K562 (cell line): ENCODE measurements around the gene GRIA4. TPM values are rescaled to one million over a fixed set of nuclear protein-coding genes. Genes with fewer than 3 reads are reported as not detected.
"Not testable (repeated sequence)": the region's sequence is repeated elsewhere in the genome, so short reads cannot be mapped to it uniquely, and the experiment has no call there.

ENCODE experiments used
- ATAC-seq: fragments of 200-7000 bp; cut with Tn5 transposase; 3 replicates; pipeline ENCODE4 v1.9.1; 2020; ENCODE audit warnings: moderate library complexity
- BruUV-seq: library from RNA; stranded (reverse); fragments of 400-500 nt; replicated peaks from 2 replicates; lab custom pipeline; 2021; lab: Mats Ljungman, UMichigan
- CTCF ChIA-PET: fragments of 300-600 bp; formaldehyde crosslinking; extraction: SDS; loops from one replicate; lab custom pipeline; 2021; ENCODE audit warnings: low intra/inter-chr PET ratio; lab: Yijun Ruan, JAX
- POLR2A ChIA-PET: fragments of 300-600, 350-650 bp; sonication (Branson Sonifier 250); formaldehyde crosslinking; extraction: SDS; loops from one replicate; lab custom pipeline; 2021; ENCODE audit warnings: antibody characterized with exemption, inconsistent platforms; lab: Yijun Ruan, JAX
- DNase-seq, 4 experiments: peaks; one replicate each; pipeline versions ENCODE4 v3.0.0 to v3.0.0-alpha.2; 2011 to 2018; ENCODE audit warnings: low spot score in 3 of 4, mixed read lengths in 3 of 4; ENCODE audit errors: extremely low read depth in 1 of 4
- FAIRE-seq: peaks from 2 replicates; lab custom pipeline; 2011; peaks lifted over from hg19 to GRCh38; lab: Jason Lieb, UNC
- H2AFZ ChIP-seq: 2 replicates; pipeline ENCODE4 v1.6.0; 2011; ENCODE audit warnings: low read depth, low read length, control low read depth, inconsistent platforms
- H3K27ac ChIP-seq: fragments of 200-600 bp; 3 replicates; pipeline ENCODE4 v1.8.0; 2011; ENCODE audit warnings: low read depth, mild to moderate bottlenecking, control low read depth, inconsistent platforms, low read length, moderate library complexity, mixed read lengths; ENCODE audit errors: extremely low read depth
- H3K27me3 ChIP-seq, 2 experiments: fragments of 300-600 bp in 1 of 2; 2 replicates in 1 of 2; 3 replicates in 1 of 2; pipeline versions ENCODE4 v1.6.0 to v1.8.0; 2011; ENCODE audit warnings: inconsistent platforms in 2 of 2, low read length in 2 of 2, mild to moderate bottlenecking in 1 of 2, mixed read lengths in 1 of 2, moderate library complexity in 1 of 2; ENCODE audit not compliant: control insufficient read depth in 2 of 2, insufficient read depth in 2 of 2
- H3K36me3 ChIP-seq: fragments of 300-600 bp; 3 replicates; pipeline ENCODE4 v1.8.0; 2011; ENCODE audit warnings: mild to moderate bottlenecking, low read length, inconsistent platforms; ENCODE audit not compliant: control insufficient read depth, insufficient read depth
- H3K4me1 ChIP-seq, 2 experiments: fragments of 200-600 bp in 1 of 2; replicated peaks in 1 of 2; 2 replicates in 1 of 2; 3 replicates in 1 of 2; pipeline versions ENCODE4 v1.5.1 to v1.8.0; 2011; ENCODE audit warnings: inconsistent platforms in 2 of 2, low read length in 2 of 2, mild to moderate bottlenecking in 1 of 2, mixed read lengths in 1 of 2, moderate library complexity in 1 of 2; ENCODE audit not compliant: control insufficient read depth in 2 of 2, insufficient read depth in 2 of 2
- H3K4me2 ChIP-seq: 2 replicates; pipeline ENCODE4 v1.6.1; 2011; ENCODE audit warnings: low read length, control low read depth, inconsistent platforms, mixed read lengths; ENCODE audit not compliant: insufficient read depth
- H3K4me3 ChIP-seq: fragments of 200-600 bp; sonication (generic), shearing (Covaris generic); 2 replicates; pipeline ENCODE4 v1.5.1; 2016; ENCODE audit warnings: control low read depth, inconsistent platforms
- H3K79me2 ChIP-seq: fragments of 200-600 bp; 3 replicates; pipeline ENCODE4 v1.8.0; 2011; ENCODE audit warnings: low read length, inconsistent platforms; ENCODE audit not compliant: control insufficient read depth, insufficient read depth
- H3K9ac ChIP-seq, 2 experiments: 2 replicates each; pipeline versions ENCODE4 v1.6.0 to v1.6.1; 2011; ENCODE audit warnings: low read depth in 2 of 2, low read length in 2 of 2, control low read depth in 1 of 2, inconsistent platforms in 1 of 2, mild to moderate bottlenecking in 1 of 2, mixed read lengths in 1 of 2; ENCODE audit not compliant: insufficient read depth in 1 of 2
- H3K9me1 ChIP-seq: one replicate; pipeline ENCODE4 v1.6.0; 2011; ENCODE audit warnings: inconsistent platforms, mild to moderate bottlenecking, low read length, moderate library complexity; ENCODE audit not compliant: control insufficient read depth, insufficient read depth
- H3K9me3 ChIP-seq: replicated peaks from 2 replicates; pipeline ENCODE4 v1.5.1; 2011; ENCODE audit warnings: low read depth, low read length, inconsistent platforms; ENCODE audit not compliant: control insufficient read depth, insufficient read depth
- H4K20me1 ChIP-seq: replicated peaks from 2 replicates; pipeline ENCODE4 v1.6.1; 2011; ENCODE audit warnings: low read length, inconsistent platforms, mixed read lengths; ENCODE audit not compliant: control insufficient read depth, insufficient read depth
- STAG1 ChIP-seq: sonication (generic); formaldehyde crosslinking; IDR thresholded peaks from 2 replicates; pipeline ENCODE4 v1.5.0; 2020; ENCODE audit warnings: missing genetic modification reagents, borderline replicate concordance
- TRIM24 ChIP-seq, 2 experiments: fragments of 450-650 bp; IDR thresholded peaks; 2 replicates each; pipeline ENCODE4 v1.6.1; 2016
- WGBS: fragments of 100-300 bp; shearing (Covaris generic); methylation state at CpG from one replicate; pipeline ENCODE4 v1.1.6; 2016; ENCODE audit warnings: low coverage, mixed read lengths; ENCODE audit not compliant: insufficient coverage; ENCODE audit errors: missing lambda C conversion rate; 5-methylcytosine and 5-hydroxymethylcytosine counted together
- in situ Hi-C: fragments of 300-500 bp; cut with MboI; formaldehyde crosslinking; loops from 4 replicates; pipeline ENCODE4 v1.15.0; 2018; ENCODE audit warnings: inconsistent platforms, mixed read lengths
- intact Hi-C: fragments of 100-400 bp; cut with micrococcal nuclease; formaldehyde crosslinking; loops from 2 replicates; pipeline ENCODE4 v1.14.2; 2022
- polyA plus RNA-seq, 8 experiments: library from polyadenylated mRNA; depleted of rRNA in 4 of 8; stranded (reverse) in 5 of 8; unstranded in 3 of 8; fragments of >200 nt; fragmentation: Nextera tagmentation in 2 of 8; fragmentation: Illumina TruSeq in 1 of 8; extraction: Ambion mirVana in 2 of 8; extraction: Trizol in 1 of 8; gene quantifications; 2 replicates each; pipeline versions ENCODE4 v1.2.1 to v1.2.3, GENCODE V29; 2011 to 2014; ENCODE audit warnings: inconsistent platforms in 1 of 8, missing spikeins in 1 of 8
- total RNA-seq, 7 experiments: library from RNA; depleted of rRNA in 6 of 7; stranded (reverse); fragments of >200 nt in 6 of 7; fragmentation: Illumina TruSeq in 2 of 7; extraction: Trizol in 2 of 7; gene quantifications; 2 replicates each; pipeline versions ENCODE4 v1.2.1 to v1.2.3, GENCODE V29; 2011 to 2021; ENCODE audit warnings: low replicate concordance in 1 of 7
- TF ChIP-seq, protein P1 (sequence below): sonication (generic); formaldehyde crosslinking; IDR thresholded peaks from 2 replicates; pipeline ENCODE4 v1.8.1; 2023; ENCODE audit warnings: missing genetic modification reagents, mild to moderate bottlenecking, borderline replicate concordance

GRIA4 gene
- total and polyA plus RNA-seq, 9 of the 15 experiments (the other 6 are each of a cell fraction or from before 2014, with no cell fraction given), result not detected

DNA sequence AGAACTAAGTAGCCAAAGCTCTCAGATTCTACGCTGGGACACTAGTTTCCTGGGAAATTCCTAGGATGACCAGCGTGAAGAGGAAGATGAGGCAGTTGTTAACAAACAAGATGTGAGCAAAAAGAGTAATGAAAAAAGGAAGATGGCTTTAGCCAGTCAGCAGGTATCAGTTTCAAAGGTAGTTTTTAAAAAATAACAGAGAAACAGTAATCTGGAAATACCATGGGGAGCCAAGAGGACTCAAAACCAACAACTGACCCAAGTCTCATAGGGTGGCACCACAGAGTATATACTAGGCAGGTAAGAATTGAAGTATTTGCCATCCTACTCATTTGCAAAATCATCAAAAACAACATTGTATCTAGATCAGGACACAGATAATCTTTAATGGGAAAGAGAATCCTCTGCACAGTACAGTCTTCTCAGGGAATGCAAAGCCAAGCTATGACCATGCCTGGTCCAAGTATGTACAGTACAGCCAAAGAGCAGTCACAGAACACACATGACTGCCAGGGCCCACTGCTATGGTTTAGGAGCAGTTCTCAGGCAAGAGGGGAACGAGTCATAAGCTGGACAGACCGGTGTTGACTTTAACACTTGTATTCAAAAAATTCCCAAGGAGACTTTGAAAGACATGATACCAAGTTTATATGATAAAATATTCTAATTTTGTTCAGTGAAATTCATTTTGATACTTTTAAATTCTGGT lies 391.6 kb downstream of the GRIA4 start (continued):
- TF ChIP-seq, protein P1, sequence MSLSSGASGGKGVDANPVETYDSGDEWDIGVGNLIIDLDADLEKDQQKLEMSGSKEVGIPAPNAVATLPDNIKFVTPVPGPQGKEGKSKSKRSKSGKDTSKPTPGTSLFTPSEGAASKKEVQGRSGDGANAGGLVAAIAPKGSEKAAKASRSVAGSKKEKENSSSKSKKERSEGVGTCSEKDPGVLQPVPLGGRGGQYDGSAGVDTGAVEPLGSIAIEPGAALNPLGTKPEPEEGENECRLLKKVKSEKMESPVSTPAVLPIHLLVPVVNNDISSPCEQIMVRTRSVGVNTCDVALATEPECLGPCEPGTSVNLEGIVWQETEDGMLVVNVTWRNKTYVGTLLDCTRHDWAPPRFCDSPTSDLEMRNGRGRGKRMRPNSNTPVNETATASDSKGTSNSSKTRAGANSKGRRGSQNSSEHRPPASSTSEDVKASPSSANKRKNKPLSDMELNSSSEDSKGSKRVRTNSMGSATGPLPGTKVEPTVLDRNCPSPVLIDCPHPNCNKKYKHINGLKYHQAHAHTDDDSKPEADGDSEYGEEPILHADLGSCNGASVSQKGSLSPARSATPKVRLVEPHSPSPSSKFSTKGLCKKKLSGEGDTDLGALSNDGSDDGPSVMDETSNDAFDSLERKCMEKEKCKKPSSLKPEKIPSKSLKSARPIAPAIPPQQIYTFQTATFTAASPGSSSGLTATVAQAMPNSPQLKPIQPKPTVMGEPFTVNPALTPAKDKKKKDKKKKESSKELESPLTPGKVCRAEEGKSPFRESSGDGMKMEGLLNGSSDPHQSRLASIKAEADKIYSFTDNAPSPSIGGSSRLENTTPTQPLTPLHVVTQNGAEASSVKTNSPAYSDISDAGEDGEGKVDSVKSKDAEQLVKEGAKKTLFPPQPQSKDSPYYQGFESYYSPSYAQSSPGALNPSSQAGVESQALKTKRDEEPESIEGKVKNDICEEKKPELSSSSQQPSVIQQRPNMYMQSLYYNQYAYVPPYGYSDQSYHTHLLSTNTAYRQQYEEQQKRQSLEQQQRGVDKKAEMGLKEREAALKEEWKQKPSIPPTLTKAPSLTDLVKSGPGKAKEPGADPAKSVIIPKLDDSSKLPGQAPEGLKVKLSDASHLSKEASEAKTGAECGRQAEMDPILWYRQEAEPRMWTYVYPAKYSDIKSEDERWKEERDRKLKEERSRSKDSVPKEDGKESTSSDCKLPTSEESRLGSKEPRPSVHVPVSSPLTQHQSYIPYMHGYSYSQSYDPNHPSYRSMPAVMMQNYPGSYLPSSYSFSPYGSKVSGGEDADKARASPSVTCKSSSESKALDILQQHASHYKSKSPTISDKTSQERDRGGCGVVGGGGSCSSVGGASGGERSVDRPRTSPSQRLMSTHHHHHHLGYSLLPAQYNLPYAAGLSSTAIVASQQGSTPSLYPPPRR (CRISPR knock-in tag), result no peak
- TF ChIP-seq STAG1 (CRISPR knock-in tag), result no peak
- no peak for TF ChIP-seq TRIM24 (IDR thresholded peaks at IDR 0.05)

DNA sequence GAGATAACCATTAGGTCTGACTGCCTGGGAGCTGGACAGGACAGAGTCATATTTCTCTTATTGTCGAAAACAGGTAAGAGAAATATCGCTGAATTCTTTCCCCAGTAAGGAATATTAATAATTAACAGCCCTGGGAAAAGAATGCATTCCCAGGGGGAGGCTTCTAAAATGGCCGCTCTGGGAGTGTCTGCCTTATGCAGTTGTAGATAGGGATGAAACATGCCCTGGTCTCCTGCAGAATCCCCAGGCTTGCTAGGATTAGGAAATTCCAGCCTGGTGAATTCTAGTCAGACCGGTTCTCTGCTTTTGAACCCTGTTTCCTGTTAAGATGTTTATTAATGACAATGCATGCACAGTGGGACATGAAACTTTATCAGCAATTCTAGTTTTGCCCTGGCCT lies 393.2 kb downstream of the GRIA4 start:
- not testable (repeated sequence) for BruUV-seq

More for the DNA sequence above, 393.2 kb downstream of the GRIA4 start:
- POLR2A ChIA-PET, H3K9ac ChIP-seq, intact Hi-C loops, H3K27me3 ChIP-seq, H3K9me3 ChIP-seq, in situ Hi-C loops, H3K9me1 ChIP-seq, H3K79me2 ChIP-seq, H4K20me1 ChIP-seq, H3K4me2 ChIP-seq, H3K4me1 ChIP-seq, CTCF ChIA-PET, FAIRE-seq, H3K27ac ChIP-seq, H3K4me3 ChIP-seq, DNase-seq, H2AFZ ChIP-seq, ATAC-seq: not testable (repeated sequence)
- WGBS, result 50% methylated on average over 4 of the region's 4 CpGs
- peaks cover 16% of the 10 kb centered on the region; the same call in 1 of the 3 replicates for H3K36me3 ChIP-seq
